RWPE1 (cell line): Measurements from ENCODE around the gene FOXP1.

ENCODE experiments used
- CTCF ChIA-PET: fragments of 350-600 bp; sonication (Branson Sonifier 250); formaldehyde crosslinking; extraction: SDS; loops from one replicate; lab custom pipeline; 2021; lab: Yijun Ruan, JAX
- POLR2A ChIA-PET: fragments of 400-600 bp; formaldehyde crosslinking; extraction: SDS; loops from one replicate; lab custom pipeline; 2020; ENCODE audit warnings: antibody characterized with exemption; ENCODE audit not compliant: low non-redundant PET; lab: Yijun Ruan, JAX
- DNase-seq: peaks from one replicate; pipeline ENCODE4 v3.0.0; 2012; ENCODE audit warnings: low spot score
- H3K27ac ChIP-seq: fragments of 450-650 bp; 2 replicates; pipeline ENCODE4 v1.5.1; 2017
- TF ChIP-seq, protein P1 (sequence below): fragments of 450-650 bp; conservative IDR thresholded peaks from 2 replicates; pipeline ENCODE4 v1.5.1; 2017; ENCODE audit warnings: low read depth, mild to moderate bottlenecking

Gene FOXP1

GRCh38 chr3:71407823-71408222 is 175.7 kb downstream of the FOXP1 start:
- ChIA-PET CTCF (no interaction called here), POLR2A (no interaction called here)
- DNase-seq, result no peak
- TF ChIP-seq, protein P1, sequence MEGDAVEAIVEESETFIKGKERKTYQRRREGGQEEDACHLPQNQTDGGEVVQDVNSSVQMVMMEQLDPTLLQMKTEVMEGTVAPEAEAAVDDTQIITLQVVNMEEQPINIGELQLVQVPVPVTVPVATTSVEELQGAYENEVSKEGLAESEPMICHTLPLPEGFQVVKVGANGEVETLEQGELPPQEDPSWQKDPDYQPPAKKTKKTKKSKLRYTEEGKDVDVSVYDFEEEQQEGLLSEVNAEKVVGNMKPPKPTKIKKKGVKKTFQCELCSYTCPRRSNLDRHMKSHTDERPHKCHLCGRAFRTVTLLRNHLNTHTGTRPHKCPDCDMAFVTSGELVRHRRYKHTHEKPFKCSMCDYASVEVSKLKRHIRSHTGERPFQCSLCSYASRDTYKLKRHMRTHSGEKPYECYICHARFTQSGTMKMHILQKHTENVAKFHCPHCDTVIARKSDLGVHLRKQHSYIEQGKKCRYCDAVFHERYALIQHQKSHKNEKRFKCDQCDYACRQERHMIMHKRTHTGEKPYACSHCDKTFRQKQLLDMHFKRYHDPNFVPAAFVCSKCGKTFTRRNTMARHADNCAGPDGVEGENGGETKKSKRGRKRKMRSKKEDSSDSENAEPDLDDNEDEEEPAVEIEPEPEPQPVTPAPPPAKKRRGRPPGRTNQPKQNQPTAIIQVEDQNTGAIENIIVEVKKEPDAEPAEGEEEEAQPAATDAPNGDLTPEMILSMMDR, result no peak
- H3K27ac ChIP-seq, result no peak overlapping the region

DNA sequence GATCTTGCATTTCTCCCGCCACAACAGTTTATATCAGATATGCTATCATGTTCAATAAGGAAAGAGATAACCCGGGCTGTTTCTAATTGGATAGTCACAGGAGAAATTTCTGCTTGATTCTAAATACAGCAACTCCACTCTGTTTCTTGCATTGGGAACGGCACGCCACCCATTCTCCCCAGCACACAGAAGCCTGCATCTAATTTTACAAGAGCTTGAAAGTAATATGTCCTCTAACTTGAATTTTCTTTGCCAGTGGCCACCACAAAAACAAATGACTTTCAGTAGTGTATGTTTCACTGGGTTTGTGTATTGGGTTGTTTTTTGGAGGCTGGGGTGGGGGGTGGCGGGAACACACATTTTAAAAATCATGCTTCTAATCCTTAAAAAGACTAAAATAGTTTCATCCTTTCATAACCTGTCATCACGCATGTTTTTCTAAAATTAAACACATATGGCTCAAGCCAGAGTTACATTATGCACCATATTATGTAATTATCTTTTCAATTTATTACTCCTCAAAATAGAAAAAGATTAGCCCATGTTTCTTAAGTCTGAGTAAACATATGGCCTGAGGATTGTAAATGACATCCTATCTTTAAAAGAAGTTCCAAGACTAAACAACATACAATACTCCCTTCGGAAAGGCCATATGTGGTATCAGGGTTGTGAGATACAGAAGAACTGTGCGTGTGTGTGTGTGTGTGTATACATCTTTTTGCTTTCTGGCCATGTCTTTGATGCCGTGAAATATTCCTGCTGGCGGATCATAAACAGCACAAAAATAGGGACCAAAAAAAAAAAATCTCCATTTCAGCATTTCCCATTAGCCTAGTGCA is 176.3 kb downstream of the FOXP1 start:
- DNase-seq, result no peak
- H3K27ac ChIP-seq, result no peak overlapping the region

GRCh38 chr3:71402911-71403310 is 180.6 kb downstream of the FOXP1 start:
- ChIA-PET POLR2A (no interaction called here), CTCF (no interaction called here)
- TF ChIP-seq, protein P1, result no peak
- H3K27ac ChIP-seq, result no peak overlapping the region
- DNase-seq, result no peak

More for the DNA sequence above, 176.3 kb downstream of the FOXP1 start:
- ChIA-PET POLR2A (no interaction called here), CTCF (no interaction called here)
- TF ChIP-seq, protein P1, result no peak

- ChIA-PET POLR2A (no interaction called here), CTCF (no interaction called here)
- no peak overlapping the region for H3K27ac ChIP-seq
- TF ChIP-seq, protein P1, result no peak
- no peak for DNase-seq
These were observed 181.2 kb downstream of the FOXP1 start for GRCh38 chr3:71402280-71402679.

GRCh38 chr3:71401695-71402231 is 181.8 kb downstream of the FOXP1 start:
- CTCF ChIA-PET, result no interaction called here
- H3K27ac ChIP-seq, result no peak overlapping the region
- no peak for DNase-seq
- TF ChIP-seq, protein P1, result no peak
- POLR2A ChIA-PET, result no interaction called here

GRCh38 chr3:71400986-71401451 is 182.5 kb downstream of the FOXP1 start:
- POLR2A ChIA-PET, result no interaction called here
- DNase-seq, result no peak
- CTCF ChIA-PET, result no interaction called here
- H3K27ac ChIP-seq, result no peak overlapping the region
- TF ChIP-seq, protein P1, result no peak
